Osteoblast (primary cell): ENCODE results near the gene SPARC. TPM values are rescaled to one million over a fixed set of nuclear protein-coding genes. Genes with fewer than 3 reads are reported as not detected.

Experiments
- DNase-seq: peaks from one replicate; pipeline ENCODE4 v3.0.0; 2011; ENCODE audit warnings: low spot score, mixed read lengths; ENCODE audit not compliant: insufficient read length; ENCODE audit errors: missing footprints
- H2AFZ ChIP-seq: 2 replicates; pipeline ENCODE4 v1.6.0; 2011; ENCODE audit warnings: mild to moderate bottlenecking, low read length
- H3K27ac ChIP-seq: 2 replicates; pipeline ENCODE4 v1.5.1; 2011; ENCODE audit warnings: mild to moderate bottlenecking, low read depth, low read length, moderate library complexity
- H3K27me3 ChIP-seq: 2 replicates; pipeline ENCODE4 v1.6.0; 2012; ENCODE audit warnings: mild to moderate bottlenecking, control low read depth, inconsistent platforms, low read length, moderate library complexity; ENCODE audit not compliant: insufficient read depth
- H3K36me3 ChIP-seq: 2 replicates; pipeline ENCODE4 v1.5.1; 2011; ENCODE audit warnings: mild to moderate bottlenecking, low read length, control low read depth, moderate library complexity; ENCODE audit not compliant: insufficient read depth
- H3K4me1 ChIP-seq: 2 replicates; pipeline ENCODE4 v1.5.1; 2011; ENCODE audit warnings: mild to moderate bottlenecking, low read length, control low read depth, moderate library complexity; ENCODE audit not compliant: insufficient read depth
- H3K4me2 ChIP-seq: 2 replicates; pipeline ENCODE4 v1.6.0; 2011; ENCODE audit warnings: mild to moderate bottlenecking, low read length; ENCODE audit not compliant: insufficient read depth
- H3K4me3 ChIP-seq: fragments of 200-600 bp; sonication (generic); 3 replicates; pipeline ENCODE4 v1.5.1; 2012; ENCODE audit warnings: mild to moderate bottlenecking, low read length, inconsistent platforms; ENCODE audit not compliant: insufficient read depth
- H3K79me2 ChIP-seq: 2 replicates; pipeline ENCODE4 v1.6.0; 2012; ENCODE audit warnings: mild to moderate bottlenecking, low read length, control low read depth, inconsistent platforms; ENCODE audit not compliant: insufficient read depth
- H3K9me3 ChIP-seq: 2 replicates; pipeline ENCODE4 v1.5.1; 2011; ENCODE audit warnings: low read depth, low read length, control low read depth
- H4K20me1 ChIP-seq: 2 replicates; pipeline ENCODE4 v1.6.0; 2012; ENCODE audit warnings: mild to moderate bottlenecking, low read length, control low read depth; ENCODE audit not compliant: insufficient read depth
- total RNA-seq: library from RNA; depleted of rRNA; stranded (reverse); fragments of >200 nt; gene quantifications from 2 replicates; pipeline ENCODE4 v1.2.3, GENCODE V29; 2012
- TF ChIP-seq, protein P1 (sequence below): IDR thresholded peaks from 2 replicates; pipeline ENCODE4 v1.5.1; 2011; ENCODE audit warnings: mild to moderate bottlenecking, low read depth, low read length, moderate library complexity; ENCODE audit errors: extremely low read depth

SPARC gene
- total RNA-seq, 1 donor, result 4,046 TPM

DNA sequence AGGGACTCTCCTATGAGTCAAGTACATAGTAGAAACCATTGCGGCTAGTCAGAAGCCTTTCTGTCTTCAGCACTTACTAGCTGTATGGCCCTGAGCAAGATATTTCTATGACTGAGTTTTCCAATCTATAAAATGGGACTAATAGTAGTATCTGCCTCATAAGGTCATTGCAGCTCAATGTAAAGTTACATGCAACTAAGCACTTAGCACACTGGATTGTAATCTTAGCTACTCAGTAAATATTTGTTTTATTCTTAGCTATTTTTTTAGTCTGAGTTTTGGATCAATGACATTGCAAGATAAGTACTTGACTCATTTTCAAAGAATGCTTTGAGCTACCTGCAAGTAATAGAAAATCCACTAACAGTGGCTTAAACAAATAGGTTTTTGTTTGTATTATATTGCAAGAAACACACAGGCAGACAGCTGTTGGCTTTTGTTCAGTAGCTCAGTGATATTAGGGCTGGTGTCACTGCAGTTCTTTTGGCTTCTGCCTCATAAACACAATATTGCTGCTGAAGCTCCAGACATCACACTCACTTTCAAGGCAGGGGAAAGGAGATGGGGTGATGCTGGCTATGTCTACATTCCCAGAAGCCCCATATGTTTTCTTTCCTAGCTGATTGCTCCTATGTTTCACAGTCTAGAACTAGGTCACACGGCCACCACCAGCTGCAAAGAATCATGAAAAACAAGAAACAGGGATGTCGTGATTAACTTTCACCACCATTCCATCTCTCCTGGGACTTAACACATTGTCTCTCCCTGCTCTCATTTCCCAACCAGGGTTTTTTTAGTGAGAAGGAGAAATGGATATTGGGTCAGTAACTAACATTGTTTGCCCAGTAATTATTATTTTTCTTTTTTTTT lies 68.6 kb downstream of the SPARC start:
- DNase-seq, result no peak
- peaks cover 25% of the 10 kb centered on the region for H3K27me3 ChIP-seq
- H3K4me3 ChIP-seq, result no peak overlapping the region
- H3K27ac ChIP-seq, result no peak overlapping the region
- no peaks in the 10 kb centered on the region for H3K4me1 ChIP-seq
- TF ChIP-seq, protein P1, sequence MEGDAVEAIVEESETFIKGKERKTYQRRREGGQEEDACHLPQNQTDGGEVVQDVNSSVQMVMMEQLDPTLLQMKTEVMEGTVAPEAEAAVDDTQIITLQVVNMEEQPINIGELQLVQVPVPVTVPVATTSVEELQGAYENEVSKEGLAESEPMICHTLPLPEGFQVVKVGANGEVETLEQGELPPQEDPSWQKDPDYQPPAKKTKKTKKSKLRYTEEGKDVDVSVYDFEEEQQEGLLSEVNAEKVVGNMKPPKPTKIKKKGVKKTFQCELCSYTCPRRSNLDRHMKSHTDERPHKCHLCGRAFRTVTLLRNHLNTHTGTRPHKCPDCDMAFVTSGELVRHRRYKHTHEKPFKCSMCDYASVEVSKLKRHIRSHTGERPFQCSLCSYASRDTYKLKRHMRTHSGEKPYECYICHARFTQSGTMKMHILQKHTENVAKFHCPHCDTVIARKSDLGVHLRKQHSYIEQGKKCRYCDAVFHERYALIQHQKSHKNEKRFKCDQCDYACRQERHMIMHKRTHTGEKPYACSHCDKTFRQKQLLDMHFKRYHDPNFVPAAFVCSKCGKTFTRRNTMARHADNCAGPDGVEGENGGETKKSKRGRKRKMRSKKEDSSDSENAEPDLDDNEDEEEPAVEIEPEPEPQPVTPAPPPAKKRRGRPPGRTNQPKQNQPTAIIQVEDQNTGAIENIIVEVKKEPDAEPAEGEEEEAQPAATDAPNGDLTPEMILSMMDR, result no peak
- H3K4me2 ChIP-seq, result no peak overlapping the region
- no peaks in the 10 kb centered on the region for H3K79me2 ChIP-seq
- no peaks in the 10 kb centered on the region for H3K36me3 ChIP-seq
- H3K9me3 ChIP-seq, result no peaks in the 10 kb centered on the region
- no peak overlapping the region for H2AFZ ChIP-seq
- H4K20me1 ChIP-seq, result no peaks in the 10 kb centered on the region

GRCh38 chr5:151617383-151617840 lies 69.3 kb downstream of the SPARC start:
- no peaks in the 10 kb centered on the region for H3K4me1 ChIP-seq
- no peak overlapping the region for H3K4me3 ChIP-seq
- H3K9me3 ChIP-seq, result no peaks in the 10 kb centered on the region
- no peak overlapping the region for H3K4me2 ChIP-seq
- no peak overlapping the region for H3K27ac ChIP-seq
- H4K20me1 ChIP-seq, result no peaks in the 10 kb centered on the region
- H3K79me2 ChIP-seq, result no peaks in the 10 kb centered on the region
- peaks cover 20% of the 10 kb centered on the region for H3K27me3 ChIP-seq
- TF ChIP-seq, protein P1, result no peak
- H2AFZ ChIP-seq, result no peak overlapping the region
- H3K36me3 ChIP-seq, result no peaks in the 10 kb centered on the region
- no peak for DNase-seq

GRCh38 chr5:151615431-151615830 lies 71.3 kb downstream of the SPARC start:
- no peaks in the 10 kb centered on the region for H3K36me3 ChIP-seq
- H3K27me3 ChIP-seq, result peaks cover 7% of the 10 kb centered on the region
- no peaks in the 10 kb centered on the region for H3K4me1 ChIP-seq
- H3K4me3 ChIP-seq, result no peak overlapping the region
- TF ChIP-seq, protein P1, result no peak
- no peaks in the 10 kb centered on the region for H4K20me1 ChIP-seq
- no peak overlapping the region for H3K27ac ChIP-seq
- no peak for DNase-seq
- no peak overlapping the region for H2AFZ ChIP-seq
- H3K79me2 ChIP-seq, result no peaks in the 10 kb centered on the region
- no peaks in the 10 kb centered on the region for H3K9me3 ChIP-seq
- H3K4me2 ChIP-seq, result no peak overlapping the region

DNA sequence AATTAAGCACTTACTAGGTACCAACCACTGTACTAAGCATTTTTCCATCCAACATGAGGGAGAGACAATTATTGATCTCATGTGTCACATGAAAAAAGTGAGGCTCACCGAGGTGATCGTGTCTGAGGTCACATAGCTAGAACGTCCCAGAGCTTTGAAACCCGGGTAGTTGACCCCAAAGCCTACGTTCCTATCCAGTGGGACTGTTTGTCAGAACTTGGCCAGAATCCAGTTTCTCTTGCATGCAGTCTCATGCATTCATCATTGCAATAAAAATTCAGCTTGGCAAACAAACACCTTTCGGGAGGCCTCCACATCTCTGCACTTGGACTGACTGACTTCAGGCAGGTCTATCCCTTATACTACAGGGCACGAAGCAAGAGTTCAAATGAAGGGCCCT lies 72.2 kb downstream of the SPARC start:
- H3K9me3 ChIP-seq, result no peaks in the 10 kb centered on the region
- no peaks in the 10 kb centered on the region for H3K36me3 ChIP-seq
- TF ChIP-seq, protein P1, result no peak
- H3K27ac ChIP-seq, result no peak overlapping the region
- H3K4me1 ChIP-seq, result no peaks in the 10 kb centered on the region
- H3K79me2 ChIP-seq, result no peaks in the 10 kb centered on the region
- H4K20me1 ChIP-seq, result no peaks in the 10 kb centered on the region
- no peak overlapping the region for H3K4me3 ChIP-seq
- DNase-seq, result no peak
- no peak overlapping the region for H3K4me2 ChIP-seq
- H3K27me3 ChIP-seq, result peaks cover 10% of the 10 kb centered on the region
- no peak overlapping the region for H2AFZ ChIP-seq
